GM04503 (cell line): ENCODE data around the gene FOXD4L4.
"Not testable (repeated sequence)": the region's sequence is repeated elsewhere in the genome, so short reads cannot be mapped to it uniquely, and the experiment has no call there.

Experiments used
- DNase-seq: peaks from one replicate; pipeline ENCODE4 v3.0.0-alpha.2; 2012; ENCODE audit warnings: low read depth

FOXD4L4 gene

DNA sequence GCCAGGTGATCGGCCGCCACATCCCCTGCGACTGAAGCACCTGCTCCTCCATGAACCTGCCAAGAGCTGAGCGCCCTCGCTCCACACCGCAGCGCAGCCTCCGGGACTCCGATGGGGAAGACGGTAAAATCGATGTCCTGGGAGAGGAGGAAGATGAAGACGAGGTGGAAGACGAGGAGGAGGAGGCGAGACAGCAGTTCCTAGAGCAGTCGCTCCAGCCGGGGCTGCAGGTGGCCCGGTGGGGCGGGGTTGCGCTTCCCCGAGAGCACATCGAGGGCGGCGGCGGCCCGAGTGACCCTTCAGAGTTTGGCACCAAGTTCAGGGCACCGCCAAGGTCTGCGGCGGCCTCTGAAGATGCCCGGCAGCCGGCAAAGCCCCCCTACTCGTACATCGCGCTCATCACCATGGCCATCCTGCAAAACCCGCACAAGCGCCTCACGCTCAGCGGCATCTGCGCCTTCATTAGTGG is at the start of gene FOXD4L4:
TSS of gene FOXD4L4 (plus strand) at position 51 of the 469 bp plus-strand sequence. CDS start at position 51, 0 bp downstream.
- not testable (repeated sequence) for DNase-seq

DNA sequence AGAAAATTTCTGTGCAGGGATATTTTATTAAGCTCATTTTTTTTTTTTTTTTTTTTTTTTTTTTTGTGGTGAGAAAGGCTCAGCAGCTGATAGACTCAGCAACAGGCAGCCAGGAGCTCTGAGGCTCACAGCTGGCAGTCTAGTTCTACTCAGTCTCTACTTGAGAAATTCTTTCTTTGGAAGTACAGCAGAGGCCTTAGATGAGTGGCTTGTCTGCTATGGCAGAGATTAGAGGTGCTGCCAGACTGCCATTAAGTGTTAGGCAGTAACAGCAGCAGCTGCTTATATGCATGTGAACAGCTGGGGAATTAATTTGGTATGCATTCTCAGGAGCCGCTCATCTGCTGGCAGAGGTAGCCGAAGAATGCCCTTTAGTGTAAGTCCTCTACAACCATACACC is 33.4 kb upstream of the FOXD4L4 start:
- not testable (repeated sequence) for DNase-seq

DNA sequence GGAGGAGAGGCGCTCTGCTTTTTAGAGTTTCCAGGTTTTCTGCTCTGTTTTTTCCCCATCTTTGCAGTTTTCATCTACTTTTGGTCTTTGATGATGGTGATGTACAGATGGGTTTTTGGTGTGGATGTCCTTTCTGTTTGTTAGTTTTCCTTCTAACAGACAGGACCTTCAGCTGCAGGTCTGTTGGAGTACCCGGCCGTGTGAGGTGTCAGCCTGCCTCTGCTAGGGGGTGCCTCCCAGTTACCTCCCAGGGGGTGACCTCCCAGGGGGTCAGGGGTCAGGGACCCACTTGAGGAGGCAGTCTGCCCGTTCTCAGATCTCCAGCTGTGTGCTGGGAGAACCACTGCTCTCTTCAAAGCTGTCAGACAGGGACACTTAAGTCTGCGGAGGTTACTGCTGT is 22.5 kb upstream of the FOXD4L4 start:
- not testable (repeated sequence) for DNase-seq

DNA sequence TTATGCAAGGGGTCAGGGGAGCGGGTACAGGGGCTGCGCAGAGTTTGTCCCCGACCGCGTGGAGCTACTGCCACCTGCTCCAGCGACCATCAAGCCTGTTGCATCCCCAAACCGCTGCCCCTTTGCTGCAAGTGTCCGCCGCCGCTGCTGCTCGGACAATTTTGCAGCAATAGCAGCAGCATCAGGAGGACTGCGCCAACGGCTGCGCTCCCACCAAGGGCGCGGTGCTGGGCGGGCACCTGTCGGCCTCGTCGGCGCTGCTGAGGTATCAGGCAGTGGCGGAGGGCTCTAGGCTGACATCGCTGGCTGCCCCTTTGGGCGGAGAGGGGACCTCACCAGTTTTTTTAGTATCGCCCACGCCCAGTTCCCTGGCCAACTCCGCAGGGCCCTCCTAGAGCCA is 1.2 kb downstream of the FOXD4L4 start:
- not testable (repeated sequence) for DNase-seq
